ENCODE measurements around the gene HDAC7. TPM values are rescaled to one million over a fixed set of nuclear protein-coding genes. Genes with fewer than 3 reads are reported as not detected.

HDAC7 gene
- total RNA-seq, 1 donor from 2014 or later = 92.2 TPM

DNA sequence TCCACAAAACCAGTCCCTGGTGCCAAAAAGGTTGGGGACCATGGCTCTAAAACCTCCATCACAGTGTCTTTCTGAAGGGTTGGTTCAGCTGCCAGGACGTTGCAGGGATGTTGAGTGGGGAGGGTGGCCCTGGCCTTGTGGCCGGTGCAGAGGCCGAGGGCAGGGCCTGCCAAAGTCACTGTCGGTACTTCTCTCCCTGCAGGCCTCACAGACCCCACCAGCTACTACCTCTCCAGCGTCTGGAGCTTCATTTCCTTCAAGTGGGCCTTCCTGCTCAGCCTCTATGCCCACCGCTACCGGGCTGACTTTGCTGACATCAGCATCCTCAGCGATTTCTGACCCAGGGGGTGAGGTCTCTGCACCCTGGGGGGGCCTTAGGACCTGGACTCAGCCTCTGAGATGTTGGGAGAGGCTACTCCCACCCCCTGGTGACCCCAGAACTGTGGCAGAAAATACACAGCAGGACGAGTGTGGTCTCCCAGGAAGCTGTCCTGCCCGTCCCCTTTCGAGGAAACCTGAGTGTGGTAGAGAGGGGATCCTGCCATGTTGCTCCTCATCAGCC is 39.7 kb downstream of the HDAC7 start:
- H3K9ac ChIP-seq (ENCODE audit: low read length) = no peak overlapping the region
- H3K27me3 ChIP-seq (ENCODE audit: insufficient read depth, low read length) = no peaks in the 10 kb centered on the region
- no peak for DNase-seq (ENCODE audit: low read depth)
- H3K4me1 ChIP-seq (ENCODE audit: insufficient read depth, low read length) = no peaks in the 10 kb centered on the region
- Mint-ChIP-seq H3K27ac (ENCODE audit: unreplicated experiment) (no peak overlapping the region), H3K9me3 (ENCODE audit: unreplicated experiment) (no peaks in the 10 kb centered on the region), H3K4me1 (ENCODE audit: low read depth, unreplicated experiment) (peaks cover 23% of the 10 kb centered on the region), H3K4me3 (ENCODE audit: unreplicated experiment) (no peak overlapping the region), H3K27me3 (ENCODE audit: low read depth, unreplicated experiment) (no peaks in the 10 kb centered on the region), H3K36me3 (ENCODE audit: low read depth, unreplicated experiment) (peaks cover 2% of the 10 kb centered on the region)
- no peak overlapping the region for H3K27ac ChIP-seq (ENCODE audit: low read depth, low read length)
- peaks cover 45% of the 10 kb centered on the region for H4K20me1 ChIP-seq (ENCODE audit: insufficient read depth, low read length)
- no peaks in the 10 kb centered on the region for H3K9me3 ChIP-seq (ENCODE audit: insufficient read depth, low read depth, low read length)
- no peak for TF ChIP-seq EZH2 (IDR thresholded peaks at IDR 0.05; ENCODE audit: insufficient read depth, low read length)
- TF ChIP-seq, protein P1, sequence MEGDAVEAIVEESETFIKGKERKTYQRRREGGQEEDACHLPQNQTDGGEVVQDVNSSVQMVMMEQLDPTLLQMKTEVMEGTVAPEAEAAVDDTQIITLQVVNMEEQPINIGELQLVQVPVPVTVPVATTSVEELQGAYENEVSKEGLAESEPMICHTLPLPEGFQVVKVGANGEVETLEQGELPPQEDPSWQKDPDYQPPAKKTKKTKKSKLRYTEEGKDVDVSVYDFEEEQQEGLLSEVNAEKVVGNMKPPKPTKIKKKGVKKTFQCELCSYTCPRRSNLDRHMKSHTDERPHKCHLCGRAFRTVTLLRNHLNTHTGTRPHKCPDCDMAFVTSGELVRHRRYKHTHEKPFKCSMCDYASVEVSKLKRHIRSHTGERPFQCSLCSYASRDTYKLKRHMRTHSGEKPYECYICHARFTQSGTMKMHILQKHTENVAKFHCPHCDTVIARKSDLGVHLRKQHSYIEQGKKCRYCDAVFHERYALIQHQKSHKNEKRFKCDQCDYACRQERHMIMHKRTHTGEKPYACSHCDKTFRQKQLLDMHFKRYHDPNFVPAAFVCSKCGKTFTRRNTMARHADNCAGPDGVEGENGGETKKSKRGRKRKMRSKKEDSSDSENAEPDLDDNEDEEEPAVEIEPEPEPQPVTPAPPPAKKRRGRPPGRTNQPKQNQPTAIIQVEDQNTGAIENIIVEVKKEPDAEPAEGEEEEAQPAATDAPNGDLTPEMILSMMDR (IDR thresholded peaks at IDR 0.05; ENCODE audit: insufficient read depth, low read depth, low read length) = no peak
- H3K79me2 ChIP-seq (ENCODE audit: insufficient read depth, low read length) = no peaks in the 10 kb centered on the region
- no peak overlapping the region for H3K4me2 ChIP-seq (ENCODE audit: low read length)
- H3K36me3 ChIP-seq (ENCODE audit: insufficient read depth, low read length) = peaks cover 16% of the 10 kb centered on the region
- no peak overlapping the region for H3K4me3 ChIP-seq (ENCODE audit: insufficient read depth, low read depth, low read length)
- FAIRE-seq = no peak
- H2AFZ ChIP-seq (ENCODE audit: low read depth, low read length) = no peak overlapping the region

DNA sequence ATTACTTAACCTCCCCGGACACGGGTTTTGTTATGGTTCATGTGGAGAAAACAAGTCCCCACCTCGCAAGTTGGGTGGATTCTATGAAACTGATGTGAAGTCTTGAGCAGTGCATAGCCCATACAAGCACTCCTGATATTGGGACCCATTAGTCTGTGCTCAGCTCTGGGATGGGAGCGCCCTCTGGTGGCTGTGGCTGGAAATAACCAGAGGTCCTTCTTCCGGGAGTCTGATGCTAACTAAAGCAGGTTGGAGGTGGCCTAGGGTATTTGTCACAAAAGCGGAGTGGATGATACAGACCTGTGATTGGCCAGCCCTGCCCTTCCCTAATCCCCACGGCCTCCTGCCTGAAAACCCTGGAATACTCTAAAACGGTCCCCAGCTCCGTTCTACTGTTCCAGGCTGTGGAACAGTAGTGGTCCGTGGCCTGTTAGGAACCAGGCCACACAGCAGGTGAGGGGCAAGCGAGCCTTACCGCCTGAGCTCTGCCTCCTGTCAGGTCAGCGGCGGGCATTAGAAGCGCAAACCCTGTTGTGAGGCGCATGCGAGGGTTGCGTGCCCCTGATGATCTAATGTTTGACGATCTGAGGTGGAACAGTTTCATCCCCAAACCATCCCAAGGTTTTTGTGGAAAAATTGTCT is 40.3 kb downstream of the HDAC7 start:
- Histone ChIP-seq H3K27me3 (ENCODE audit: insufficient read depth, low read length) (no peaks in the 10 kb centered on the region), H2AFZ (ENCODE audit: low read depth, low read length) (no peak overlapping the region), H4K20me1 (ENCODE audit: insufficient read depth, low read length) (peaks cover 43% of the 10 kb centered on the region), H3K79me2 (ENCODE audit: insufficient read depth, low read length) (no peaks in the 10 kb centered on the region), H3K27ac (ENCODE audit: low read depth, low read length) (no peak overlapping the region), H3K4me2 (ENCODE audit: low read length) (no peak overlapping the region), H3K4me1 (ENCODE audit: insufficient read depth, low read length) (no peaks in the 10 kb centered on the region), H3K36me3 (ENCODE audit: insufficient read depth, low read length) (peaks cover 10% of the 10 kb centered on the region), H3K4me3 (ENCODE audit: insufficient read depth, low read depth, low read length) (no peak overlapping the region), H3K9me3 (ENCODE audit: insufficient read depth, low read depth, low read length) (no peaks in the 10 kb centered on the region), H3K9ac (ENCODE audit: low read length) (no peak overlapping the region)
- peaks cover 24% of the 10 kb centered on the region for H3K4me1 Mint-ChIP-seq (ENCODE audit: low read depth, unreplicated experiment)
- H3K4me3 Mint-ChIP-seq (ENCODE audit: unreplicated experiment) = no peak overlapping the region
- TF ChIP-seq, protein P1 (IDR thresholded peaks at IDR 0.05; ENCODE audit: insufficient read depth, low read depth, low read length) = peak; percentile 97
- no peak for TF ChIP-seq EZH2 (IDR thresholded peaks at IDR 0.05; ENCODE audit: insufficient read depth, low read length)
- no peaks in the 10 kb centered on the region for H3K9me3 Mint-ChIP-seq (ENCODE audit: unreplicated experiment)
- H3K36me3 Mint-ChIP-seq (ENCODE audit: low read depth, unreplicated experiment) = no peaks in the 10 kb centered on the region
- peak; percentile 49 for DNase-seq (ENCODE audit: low read depth)
- peak overlapping the region; percentile 34 for H3K27ac Mint-ChIP-seq (ENCODE audit: unreplicated experiment)
- H3K27me3 Mint-ChIP-seq (ENCODE audit: low read depth, unreplicated experiment) = no peaks in the 10 kb centered on the region
- peak; percentile 68 for FAIRE-seq

DNA sequence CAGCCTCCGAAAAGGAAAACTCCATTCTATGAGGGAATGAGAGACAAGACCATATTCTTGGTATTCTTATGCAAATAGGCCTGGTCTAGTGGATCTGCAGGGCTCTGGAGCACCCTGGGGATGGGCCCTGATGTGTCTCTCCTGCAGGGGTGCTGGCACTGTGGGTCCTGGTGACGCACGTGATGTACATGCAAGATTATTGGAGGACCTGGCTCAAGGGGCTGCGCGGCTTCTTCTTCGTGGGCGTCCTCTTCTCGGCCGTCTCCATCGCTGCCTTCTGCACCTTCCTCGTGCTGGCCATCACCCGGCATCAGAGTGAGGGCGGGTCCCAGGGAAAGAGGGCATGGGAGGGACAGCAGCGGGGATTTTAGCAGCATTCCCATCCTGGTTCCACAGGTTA is 40.8 kb downstream of the HDAC7 start:
- Histone ChIP-seq H3K4me3 (ENCODE audit: insufficient read depth, low read depth, low read length) (no peak overlapping the region), H3K9me3 (ENCODE audit: insufficient read depth, low read depth, low read length) (no peaks in the 10 kb centered on the region), H3K9ac (ENCODE audit: low read length) (no peak overlapping the region), H4K20me1 (ENCODE audit: insufficient read depth, low read length) (peaks cover 39% of the 10 kb centered on the region), H3K27ac (ENCODE audit: low read depth, low read length) (no peak overlapping the region), H3K4me2 (ENCODE audit: low read length) (no peak overlapping the region), H2AFZ (ENCODE audit: low read depth, low read length) (no peak overlapping the region), H3K4me1 (ENCODE audit: insufficient read depth, low read length) (no peaks in the 10 kb centered on the region), H3K36me3 (ENCODE audit: insufficient read depth, low read length) (peaks cover 6% of the 10 kb centered on the region), H3K27me3 (ENCODE audit: insufficient read depth, low read length) (no peaks in the 10 kb centered on the region), H3K79me2 (ENCODE audit: insufficient read depth, low read length) (no peaks in the 10 kb centered on the region)
- Mint-ChIP-seq H3K9me3 (ENCODE audit: unreplicated experiment) (no peaks in the 10 kb centered on the region), H3K27me3 (ENCODE audit: low read depth, unreplicated experiment) (no peaks in the 10 kb centered on the region), H3K4me3 (ENCODE audit: unreplicated experiment) (no peak overlapping the region), H3K27ac (ENCODE audit: unreplicated experiment) (peak overlapping the region; percentile 34), H3K4me1 (ENCODE audit: low read depth, unreplicated experiment) (peaks cover 24% of the 10 kb centered on the region), H3K36me3 (ENCODE audit: low read depth, unreplicated experiment) (no peaks in the 10 kb centered on the region)
- FAIRE-seq = no peak
- TF ChIP-seq, protein P1 (IDR thresholded peaks at IDR 0.05; ENCODE audit: insufficient read depth, low read depth, low read length) = no peak
- no peak for TF ChIP-seq EZH2 (IDR thresholded peaks at IDR 0.05; ENCODE audit: insufficient read depth, low read length)
- DNase-seq (ENCODE audit: low read depth) = no peak

Measured in astrocyte (in vitro differentiated cells and primary cell).